GM18499 (cell line): ENCODE data around the gene ADCK2.
A peak's percentile ranks its signal among the peaks of the same experiment; 100 is the strongest.
"Not testable (repeated sequence)": the region's sequence is repeated elsewhere in the genome, so short reads cannot be mapped to it uniquely, and the experiment has no call there.

ENCODE experiments used
- ATAC-seq: cut with Tn5 transposase; IDR thresholded peaks from one replicate; pipeline ENCODE4 v1.9.1; 2021; ENCODE audit warnings: moderate number of reproducible peaks; ENCODE audit not compliant: insufficient read depth, unreplicated experiment

ADCK2 gene

DNA sequence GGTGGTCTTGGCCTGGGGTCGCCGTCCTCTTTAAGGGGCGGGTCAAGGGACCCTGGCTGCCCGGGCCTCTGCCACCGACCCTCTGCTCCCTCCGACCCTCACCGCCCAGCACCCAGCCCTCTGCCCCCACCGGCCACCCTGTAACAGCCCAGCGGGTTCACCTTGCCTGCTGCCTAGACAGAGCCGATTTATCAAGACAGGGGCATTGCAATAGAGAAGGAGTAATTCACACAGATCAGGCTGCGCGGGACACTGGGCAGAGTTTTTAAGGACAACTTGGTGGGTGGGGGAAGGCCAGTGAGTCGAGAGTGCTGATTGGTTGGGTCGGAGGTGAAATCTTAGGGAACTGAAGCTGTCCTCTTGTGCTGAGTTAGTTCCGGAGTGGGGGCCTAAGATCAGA lies 779 bp upstream of the ADCK2 start:
- no peak for ATAC-seq

DNA sequence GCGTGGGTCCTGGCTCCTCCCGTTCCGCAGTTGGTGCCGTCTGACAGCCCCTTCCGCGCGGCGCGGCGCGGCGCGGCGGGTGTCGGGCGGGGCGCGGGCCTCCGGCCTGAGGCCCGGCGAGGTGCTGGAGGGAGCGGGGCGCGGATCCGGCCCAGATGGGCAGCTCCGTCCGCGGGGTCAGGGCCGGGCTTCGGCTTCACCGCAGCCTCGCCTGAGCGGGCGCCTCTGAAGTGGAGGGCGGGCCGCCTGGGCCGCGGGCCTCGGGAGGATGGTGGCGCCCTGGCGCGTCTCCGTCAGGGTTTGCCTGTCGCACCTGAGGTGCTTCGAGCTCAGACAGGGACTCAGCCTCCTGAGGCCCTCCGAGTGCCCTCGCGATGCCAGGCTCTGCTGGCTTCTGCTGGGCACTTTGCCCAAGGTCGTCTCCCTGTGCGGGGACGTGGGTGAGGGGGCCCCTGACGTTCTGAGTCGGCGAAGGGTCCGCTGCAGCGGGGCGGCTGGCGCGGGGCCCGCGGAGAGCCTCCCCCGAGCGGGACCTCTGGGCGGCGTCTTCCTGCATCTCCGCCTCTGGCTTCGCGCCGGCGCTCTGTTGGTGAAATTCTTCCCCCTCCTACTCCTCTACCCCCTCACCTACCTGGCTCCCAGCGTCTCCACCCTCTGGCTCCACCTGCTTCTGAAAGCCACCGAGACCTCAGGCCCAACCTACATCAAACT lies 473 bp downstream of the ADCK2 start:
- no peak for ATAC-seq

DNA sequence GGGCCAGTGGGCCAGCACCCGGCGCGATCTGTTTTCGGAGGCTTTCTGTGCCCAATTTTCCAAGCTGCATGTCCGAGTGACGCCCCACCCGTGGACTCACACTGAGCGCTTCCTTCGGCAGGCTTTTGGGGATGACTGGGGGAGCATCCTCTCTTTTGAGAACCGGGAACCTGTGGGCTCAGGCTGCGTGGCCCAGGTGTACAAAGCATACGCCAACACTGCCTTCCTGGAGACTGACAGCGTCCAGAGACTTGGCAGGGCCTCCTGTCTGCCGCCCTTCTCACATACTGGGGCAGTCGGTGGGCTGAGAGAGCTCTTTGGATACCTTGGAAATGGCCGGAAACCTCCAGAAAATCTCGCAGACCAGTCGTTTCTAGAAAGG lies 1.0 kb downstream of the ADCK2 start:
- no peak for ATAC-seq

DNA sequence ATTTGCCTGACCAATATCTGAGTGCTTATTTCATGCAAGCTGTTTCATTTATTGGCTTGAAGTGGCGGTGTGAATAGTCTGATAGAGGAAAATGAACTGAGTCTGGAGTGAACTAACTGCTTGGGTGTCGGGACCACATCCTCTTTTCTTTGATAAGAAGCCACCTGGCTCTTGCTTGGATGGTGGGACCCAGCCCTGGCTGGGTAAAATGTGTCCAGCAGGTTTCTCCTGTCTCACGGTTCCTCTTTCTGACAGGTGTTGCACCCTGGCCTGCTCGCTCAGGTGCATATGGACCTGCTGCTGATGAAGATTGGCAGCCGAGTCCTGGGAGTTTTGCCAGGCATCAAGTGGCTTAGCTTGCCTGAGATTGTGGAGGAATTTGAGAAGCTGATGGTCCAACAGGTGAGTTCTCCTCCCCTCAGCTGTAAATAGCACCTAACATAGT lies 1.6 kb downstream of the ADCK2 start:
- ATAC-seq = peak; percentile 35

DNA sequence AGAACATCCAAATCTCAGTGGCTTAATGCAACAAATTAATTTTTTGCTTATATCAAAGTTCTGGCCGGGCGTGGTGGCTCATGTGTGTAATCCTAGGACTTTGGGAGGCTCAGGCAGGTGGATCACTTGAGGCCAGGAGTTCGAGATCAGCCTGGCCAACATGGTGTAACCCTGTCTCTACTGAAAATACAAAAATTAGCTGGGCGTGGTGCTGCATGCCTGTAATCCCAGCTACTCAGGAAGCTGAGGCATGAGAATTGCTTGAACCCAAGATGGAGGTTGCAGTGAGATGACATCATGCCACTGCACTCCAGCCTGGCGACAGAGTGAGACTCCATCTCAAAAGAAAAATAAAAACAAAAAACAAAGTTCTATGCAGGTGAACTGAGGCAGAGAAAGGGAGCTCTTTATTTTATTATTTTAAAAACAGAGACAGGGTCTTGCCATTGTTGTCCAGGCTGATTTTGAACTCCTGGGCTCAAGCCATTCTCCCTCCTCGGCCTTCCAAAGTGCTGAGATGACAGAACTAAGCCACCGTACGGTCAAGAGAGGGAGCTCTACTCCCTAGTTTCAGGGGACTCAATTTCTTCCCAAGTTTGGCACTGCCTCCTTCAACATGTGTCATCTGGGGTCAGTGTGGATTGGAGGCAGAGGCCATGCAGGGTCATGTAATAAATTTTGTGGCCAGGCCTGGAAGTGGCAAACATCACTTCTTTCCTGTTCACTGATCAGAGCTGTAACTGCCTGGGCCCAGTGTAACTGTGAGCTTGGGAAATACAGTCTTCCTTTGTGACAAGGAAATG lies 2.4 kb downstream of the ADCK2 start:
- ATAC-seq = no peak

DNA sequence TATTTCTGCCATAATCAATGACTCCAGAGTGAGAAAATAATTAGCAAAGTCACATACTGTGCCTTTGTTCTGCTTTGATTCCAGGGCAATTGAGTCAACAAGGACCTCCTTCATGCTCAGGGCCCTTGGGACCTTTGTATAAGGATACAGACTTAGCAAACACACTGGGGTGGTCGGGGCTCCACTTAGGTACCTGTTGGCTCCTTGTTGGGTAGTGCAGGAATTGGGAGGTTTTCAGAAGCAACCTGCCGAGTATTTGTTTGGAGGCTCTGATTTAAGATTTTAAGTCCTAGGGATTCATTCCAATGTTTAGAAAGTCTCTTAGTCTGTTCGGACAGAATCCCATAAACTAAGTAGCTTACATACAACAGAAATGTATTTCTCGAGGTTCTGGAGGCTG lies 3.0 kb downstream of the ADCK2 start:
- no peak for ATAC-seq

DNA sequence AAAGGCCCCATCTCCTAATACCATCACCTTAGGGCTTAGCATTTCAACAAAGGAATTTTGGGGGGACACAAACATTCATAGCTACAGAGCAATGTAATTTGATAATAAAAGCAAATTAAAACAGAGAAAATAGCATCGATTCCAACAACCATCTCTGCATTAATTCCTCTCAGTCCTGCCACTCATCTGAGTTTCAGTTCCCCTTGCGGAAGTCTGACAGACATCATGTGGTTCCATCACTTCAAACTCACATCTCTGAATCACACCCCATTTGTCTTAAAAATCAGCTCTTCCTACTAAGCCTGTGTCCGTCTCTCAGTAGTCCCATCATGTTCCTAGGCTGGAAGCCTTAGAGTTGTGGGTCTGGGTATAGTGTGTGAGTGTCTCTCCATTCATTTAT lies 3.6 kb downstream of the ADCK2 start:
- peak; percentile 36 for ATAC-seq

DNA sequence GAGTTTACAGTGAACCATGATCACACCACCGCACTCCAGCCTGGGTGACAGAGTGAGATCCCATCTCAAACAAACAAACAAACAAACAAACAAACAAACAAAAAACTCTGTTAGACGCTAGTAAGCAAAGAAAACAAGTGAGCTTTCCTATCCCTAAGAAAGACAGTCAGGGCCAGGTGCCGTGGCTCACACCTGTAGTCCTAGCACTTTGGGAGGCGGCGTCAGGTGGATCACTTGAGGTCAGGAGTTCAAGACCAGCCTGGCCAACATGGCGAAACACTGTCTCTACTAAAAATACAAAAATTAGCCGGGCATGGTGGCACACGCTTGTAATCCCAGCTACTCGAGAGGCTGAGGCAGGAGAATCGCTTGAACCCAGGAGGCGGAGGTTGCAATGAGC lies 4.2 kb downstream of the ADCK2 start:
- not testable (repeated sequence) for ATAC-seq

DNA sequence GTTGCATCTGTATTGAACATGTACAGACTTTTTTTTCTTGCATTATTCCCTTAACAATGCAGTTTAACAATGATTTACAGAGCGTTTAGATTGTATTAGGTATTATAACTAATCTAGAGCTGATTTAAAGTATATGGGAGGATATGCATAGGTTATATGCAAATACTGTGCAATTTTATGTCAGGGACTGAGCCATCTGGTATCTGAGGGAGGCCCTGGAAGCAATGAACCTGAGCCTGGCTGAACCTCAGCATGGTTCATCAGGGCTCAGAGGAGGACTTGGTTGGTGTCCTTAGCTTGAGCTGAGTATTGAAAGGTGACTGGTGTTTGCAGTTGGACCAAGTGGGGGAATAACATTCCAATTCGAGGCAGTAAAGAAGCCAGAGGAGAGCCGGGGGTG lies 4.8 kb downstream of the ADCK2 start:
- no peak for ATAC-seq

DNA sequence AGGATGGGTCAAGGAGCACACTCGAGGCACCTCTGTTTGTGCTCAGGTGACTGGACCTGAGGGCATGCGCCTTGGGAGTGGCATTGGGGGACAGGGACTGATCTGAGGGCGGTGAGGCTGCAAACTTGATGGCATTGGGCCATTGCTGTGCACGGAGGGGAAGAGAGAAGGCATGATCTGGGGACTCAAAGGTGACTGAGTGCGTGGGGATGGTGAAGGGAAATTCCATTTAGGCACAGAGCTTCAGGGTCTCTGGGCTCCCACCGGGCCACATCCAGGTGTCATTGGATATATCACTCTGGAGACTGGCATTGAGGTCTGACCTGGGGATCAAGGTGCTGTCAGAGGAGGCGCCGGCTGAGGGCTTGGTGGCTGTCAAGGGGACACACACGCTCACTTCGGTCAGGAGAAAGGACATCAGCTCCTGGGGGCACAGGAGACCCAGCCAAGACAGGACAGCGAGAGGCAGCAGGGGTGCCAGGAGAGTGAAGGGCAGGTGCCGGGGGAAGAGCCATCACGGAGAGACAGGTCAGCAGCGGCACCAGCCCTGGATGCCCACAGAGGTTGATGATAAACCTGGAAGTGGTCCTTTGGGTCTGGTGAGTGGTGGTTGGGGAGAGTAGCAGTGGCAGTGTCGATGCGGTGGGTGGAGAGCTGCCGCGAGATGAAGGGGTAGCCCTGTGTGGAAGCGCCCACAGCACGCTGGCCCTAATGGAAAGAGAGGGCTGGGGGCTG lies 5.5 kb downstream of the ADCK2 start:
- ATAC-seq = no peak

DNA sequence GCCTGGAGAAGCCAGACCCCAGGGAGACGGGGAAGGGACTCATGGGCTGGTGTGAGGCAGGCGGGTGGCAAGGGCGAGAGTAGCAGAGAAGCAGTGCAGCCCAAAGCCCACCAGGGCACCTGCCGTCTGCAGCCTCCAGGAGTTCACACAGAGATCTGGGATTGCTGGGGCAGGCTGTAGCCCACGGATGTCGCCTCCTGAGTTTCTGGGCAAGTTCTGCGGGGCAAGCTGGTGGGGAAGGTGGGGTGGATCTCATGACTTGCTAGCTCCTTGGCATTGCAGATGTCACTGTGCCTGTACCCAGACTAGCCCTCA lies 6.0 kb downstream of the ADCK2 start:
- no peak for ATAC-seq

DNA sequence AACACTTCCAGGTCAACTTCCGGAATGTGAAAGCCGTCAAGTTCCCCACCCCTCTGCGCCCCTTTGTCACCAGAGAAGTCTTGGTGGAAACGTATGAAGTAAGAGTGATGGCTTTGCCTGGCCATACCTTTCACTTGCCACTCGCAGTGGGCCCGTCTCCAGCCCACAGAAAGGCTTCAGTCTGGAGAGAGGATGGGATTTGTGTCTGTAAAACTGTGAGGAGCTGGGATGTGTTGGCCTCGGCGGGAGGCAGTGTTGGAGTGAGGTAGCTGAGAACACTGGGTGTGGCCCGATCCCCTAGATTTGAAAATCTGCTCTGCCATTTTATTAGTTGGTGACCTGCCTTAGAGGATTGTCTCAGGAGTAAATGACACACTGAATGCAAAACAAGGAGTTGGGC lies 6.4 kb downstream of the ADCK2 start:
- ATAC-seq = no peak

DNA sequence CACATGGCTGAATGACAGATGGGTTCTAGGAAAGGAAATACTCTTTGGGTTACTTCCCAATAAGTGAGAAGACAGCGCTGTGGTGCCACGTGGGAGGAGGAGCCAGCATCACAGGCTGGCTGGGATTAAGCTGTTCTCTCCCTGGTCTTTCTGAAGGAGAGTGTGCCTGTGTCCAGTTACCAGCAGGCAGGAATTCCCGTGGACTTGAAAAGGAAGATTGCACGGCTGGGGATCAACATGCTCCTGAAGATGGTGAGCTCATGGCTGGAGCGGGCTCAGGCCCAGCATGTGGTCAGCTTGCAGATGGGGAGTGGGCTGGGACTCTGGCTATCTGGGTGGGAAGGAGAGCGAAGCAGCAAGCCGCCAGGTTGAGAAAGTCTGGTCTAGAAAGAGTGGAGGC lies 8.1 kb downstream of the ADCK2 start:
- ATAC-seq = no peak

DNA sequence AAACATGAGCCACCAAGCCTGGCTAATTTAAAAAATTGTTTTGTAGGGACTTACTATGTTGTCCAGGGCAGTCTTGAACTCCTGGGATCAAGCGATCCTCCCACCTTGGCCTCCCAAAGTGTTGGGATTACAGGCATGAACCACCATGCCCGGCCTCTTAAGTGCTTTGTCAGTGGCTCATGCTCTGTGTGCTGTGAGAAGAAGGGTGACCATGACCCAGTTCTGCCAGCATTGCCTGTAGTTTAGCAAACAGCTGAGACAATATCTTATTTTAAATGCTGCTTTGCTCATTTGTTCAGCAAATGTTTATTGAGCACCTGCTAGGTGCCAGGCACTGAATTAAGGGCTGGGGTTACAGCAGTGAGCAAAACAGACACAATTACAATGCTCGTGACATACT lies 9.0 kb downstream of the ADCK2 start:
- ATAC-seq = no peak

DNA sequence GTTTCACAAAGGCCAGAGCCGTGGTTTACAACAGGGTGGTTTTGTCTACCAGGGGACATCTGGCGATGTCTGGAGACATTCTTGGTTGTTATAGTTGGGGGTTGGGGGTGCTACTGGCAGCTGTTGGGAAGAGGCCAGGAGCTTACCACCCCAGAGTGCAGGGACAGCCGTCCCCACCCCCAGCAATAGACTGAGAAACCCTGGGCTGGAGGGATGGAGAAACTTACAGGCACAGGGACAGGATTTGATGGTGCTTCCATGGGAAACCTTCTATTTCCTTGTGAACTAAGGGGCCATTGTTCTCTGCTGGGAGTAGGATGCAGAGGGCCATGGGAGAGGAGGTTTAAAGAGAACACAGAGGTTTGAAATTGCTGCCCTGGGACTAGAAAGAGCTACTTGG lies 10.9 kb downstream of the ADCK2 start:
- ATAC-seq = no peak

DNA sequence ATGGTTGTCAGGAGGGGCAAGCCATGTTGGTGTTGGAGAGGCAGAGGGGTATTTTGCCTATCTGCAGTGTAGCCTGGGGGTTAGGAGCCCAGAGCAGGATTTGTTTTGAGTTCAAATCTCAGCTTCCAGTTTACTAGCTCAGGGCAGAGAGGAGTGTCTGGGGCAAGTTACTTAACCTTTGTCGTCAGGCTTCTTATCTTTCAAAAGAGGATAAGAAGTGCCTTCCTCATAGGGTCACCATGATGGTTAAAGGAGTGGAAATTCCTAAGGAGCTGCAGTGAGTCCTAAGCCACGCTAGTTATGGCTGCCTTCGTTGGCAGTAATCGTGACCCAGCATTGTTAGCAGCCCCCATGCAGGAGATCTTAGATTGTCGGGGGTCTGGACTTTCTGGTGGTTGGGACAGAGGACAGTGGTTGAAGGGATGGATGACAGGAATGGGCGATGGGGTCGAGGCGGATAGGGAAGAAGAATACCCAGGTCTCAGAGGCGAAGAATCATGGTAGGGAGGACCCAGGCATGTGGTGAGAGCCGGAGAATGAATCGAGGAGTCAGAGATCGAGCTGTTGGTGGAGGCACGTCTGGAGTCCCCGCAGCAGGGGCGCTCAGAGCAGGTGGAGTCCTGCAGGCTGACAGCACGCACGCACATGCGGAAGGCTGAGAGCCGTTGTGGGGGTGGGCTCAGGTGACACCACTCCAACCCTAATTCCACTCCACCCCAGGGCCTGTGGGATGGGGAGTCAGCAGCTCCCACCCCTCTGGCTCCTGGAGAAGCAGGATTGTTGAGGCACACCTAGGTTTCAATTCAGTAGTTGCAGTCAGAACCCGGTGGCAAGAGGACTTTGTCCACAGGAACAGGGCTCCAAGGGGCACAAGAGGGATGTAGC lies 11.6 kb downstream of the ADCK2 start:
- no peak for ATAC-seq

DNA sequence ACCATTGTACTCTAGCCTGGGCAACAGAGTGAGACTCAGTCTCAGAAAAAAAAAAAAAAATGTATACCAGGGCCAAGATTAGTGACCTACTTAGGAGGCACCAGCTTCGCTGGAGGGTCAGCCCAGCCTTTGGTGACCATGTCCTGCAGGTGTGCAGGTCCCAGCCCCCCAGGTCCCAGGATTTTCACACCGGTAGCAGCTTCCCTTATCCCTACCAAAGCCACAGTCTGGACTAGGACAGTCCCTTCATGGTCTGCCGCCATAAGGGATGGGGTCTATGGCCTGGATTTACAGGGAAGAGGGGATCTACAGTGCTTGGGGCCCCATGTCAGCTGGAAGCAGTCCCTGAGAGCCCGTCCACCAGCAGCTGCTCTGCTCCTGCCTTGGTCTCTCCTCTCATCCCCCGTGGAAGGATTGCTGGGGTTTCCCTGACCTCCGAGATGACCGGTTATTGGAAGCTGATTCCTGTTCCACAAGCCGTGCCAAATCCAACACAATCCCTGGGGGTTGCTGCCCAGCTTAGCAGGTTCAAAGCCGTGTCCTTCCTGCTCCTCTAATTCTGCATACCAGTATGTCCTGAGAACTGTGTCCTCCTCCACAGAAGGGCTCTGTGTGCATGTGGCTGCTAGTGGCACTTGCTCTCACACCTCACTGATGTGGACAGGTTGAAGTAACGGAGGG lies 12.8 kb downstream of the ADCK2 start:
- no peak for ATAC-seq

DNA sequence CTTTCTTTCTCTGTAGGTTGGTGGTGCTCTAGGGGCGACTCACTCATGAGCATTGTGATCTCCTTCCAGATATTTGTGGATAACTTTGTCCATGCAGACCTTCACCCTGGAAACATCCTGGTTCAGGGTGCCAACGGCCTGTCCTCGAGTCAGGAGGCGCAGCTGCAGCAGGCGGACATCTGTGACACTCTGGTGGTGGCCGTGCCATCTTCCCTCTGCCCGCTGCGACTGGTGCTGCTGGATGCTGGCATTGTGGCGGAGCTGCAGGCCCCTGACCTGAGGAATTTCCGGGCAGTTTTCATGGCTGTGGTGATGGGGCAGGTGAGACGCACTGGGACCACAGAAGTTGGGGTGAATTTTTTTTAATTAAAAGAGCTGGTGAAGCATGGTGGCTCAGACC lies 14.2 kb downstream of the ADCK2 start:
- no peak for ATAC-seq

DNA sequence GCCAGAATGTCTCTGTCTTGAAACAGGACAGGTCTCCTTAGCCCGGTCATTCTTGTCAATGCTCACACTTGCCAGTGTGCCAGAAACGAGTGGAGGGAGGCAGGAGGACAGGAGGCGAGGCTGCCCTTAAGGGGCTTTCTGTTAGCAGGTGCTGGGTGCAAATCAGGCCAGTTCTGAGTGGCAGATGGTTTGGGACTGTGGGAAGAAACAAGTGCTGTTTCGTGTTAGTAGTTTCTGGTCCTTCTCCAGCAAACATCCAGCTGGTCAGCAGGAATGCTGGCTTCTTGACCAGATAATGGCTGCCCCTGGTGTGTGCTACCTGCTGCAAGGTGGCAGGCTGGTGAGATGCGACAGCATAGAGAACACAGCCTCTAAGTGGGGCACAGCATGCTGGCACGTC lies 15.6 kb downstream of the ADCK2 start:
- ATAC-seq = no peak
